ENCODE data around the gene ANLN.

Gene ANLN

GRCh38 chr7:36404639-36405408, 15.2 kb downstream of the ANLN start:
- no peak for TF ChIP-seq MYC (IDR thresholded peaks at IDR 0.05; ENCODE audit: low read depth, low read length)
- TF ChIP-seq POLR2A (IDR thresholded peaks at IDR 0.05; ENCODE audit: extremely low read depth, insufficient read length) = no peak
- TF ChIP-seq, protein P1, sequence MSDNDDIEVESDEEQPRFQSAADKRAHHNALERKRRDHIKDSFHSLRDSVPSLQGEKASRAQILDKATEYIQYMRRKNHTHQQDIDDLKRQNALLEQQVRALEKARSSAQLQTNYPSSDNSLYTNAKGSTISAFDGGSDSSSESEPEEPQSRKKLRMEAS (IDR thresholded peaks at IDR 0.05; ENCODE audit: low read depth, low read length) = no peak
- no peak for TF ChIP-seq CTCF (IDR thresholded peaks at IDR 0.05; ENCODE audit: low read depth, low read length)
- H3K4me3 ChIP-seq (ENCODE audit: low read depth, low read length) = no peak overlapping the region
- DNase-seq (ENCODE audit: low read depth) = no peak

DNA sequence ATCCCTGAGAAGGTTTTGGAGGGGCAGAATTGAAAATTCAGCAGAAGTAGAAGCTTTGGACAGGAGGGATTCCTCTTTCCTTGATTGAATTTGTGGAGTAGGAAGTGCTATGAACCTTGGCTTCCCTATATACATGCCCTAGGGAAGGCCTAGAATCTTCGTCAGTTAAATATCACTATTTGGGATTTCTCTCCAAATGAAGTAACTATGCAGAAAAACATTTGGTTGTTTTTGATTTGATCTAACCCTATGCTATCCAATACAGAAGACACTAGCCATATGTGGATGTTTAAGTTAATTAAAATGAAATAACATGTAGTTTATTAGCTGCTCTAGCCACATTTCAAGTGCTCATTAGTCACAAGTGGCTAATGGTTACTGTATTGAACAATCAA, 15.7 kb downstream of the ANLN start:
- no peak for DNase-seq (ENCODE audit: low read depth)
- no peak overlapping the region for H3K4me3 ChIP-seq (ENCODE audit: low read depth, low read length)
- TF ChIP-seq MYC (IDR thresholded peaks at IDR 0.05; ENCODE audit: low read depth, low read length) = no peak
- no peak for TF ChIP-seq CTCF (IDR thresholded peaks at IDR 0.05; ENCODE audit: low read depth, low read length)
- TF ChIP-seq POLR2A (IDR thresholded peaks at IDR 0.05; ENCODE audit: extremely low read depth, insufficient read length) = no peak

- no peak for DNase-seq (ENCODE audit: low read depth)
- H3K4me3 ChIP-seq (ENCODE audit: low read depth, low read length) = no peak overlapping the region
- TF ChIP-seq, protein P1 (IDR thresholded peaks at IDR 0.05; ENCODE audit: low read depth, low read length) = no peak
- TF ChIP-seq MYC (IDR thresholded peaks at IDR 0.05; ENCODE audit: low read depth, low read length) = no peak
- no peak for TF ChIP-seq POLR2A (IDR thresholded peaks at IDR 0.05; ENCODE audit: extremely low read depth, insufficient read length)
- TF ChIP-seq CTCF (IDR thresholded peaks at IDR 0.05; ENCODE audit: low read depth, low read length) = no peak
Measured at GRCh38 chr7:36406156-36406555, 16.5 kb downstream of the ANLN start.

DNA sequence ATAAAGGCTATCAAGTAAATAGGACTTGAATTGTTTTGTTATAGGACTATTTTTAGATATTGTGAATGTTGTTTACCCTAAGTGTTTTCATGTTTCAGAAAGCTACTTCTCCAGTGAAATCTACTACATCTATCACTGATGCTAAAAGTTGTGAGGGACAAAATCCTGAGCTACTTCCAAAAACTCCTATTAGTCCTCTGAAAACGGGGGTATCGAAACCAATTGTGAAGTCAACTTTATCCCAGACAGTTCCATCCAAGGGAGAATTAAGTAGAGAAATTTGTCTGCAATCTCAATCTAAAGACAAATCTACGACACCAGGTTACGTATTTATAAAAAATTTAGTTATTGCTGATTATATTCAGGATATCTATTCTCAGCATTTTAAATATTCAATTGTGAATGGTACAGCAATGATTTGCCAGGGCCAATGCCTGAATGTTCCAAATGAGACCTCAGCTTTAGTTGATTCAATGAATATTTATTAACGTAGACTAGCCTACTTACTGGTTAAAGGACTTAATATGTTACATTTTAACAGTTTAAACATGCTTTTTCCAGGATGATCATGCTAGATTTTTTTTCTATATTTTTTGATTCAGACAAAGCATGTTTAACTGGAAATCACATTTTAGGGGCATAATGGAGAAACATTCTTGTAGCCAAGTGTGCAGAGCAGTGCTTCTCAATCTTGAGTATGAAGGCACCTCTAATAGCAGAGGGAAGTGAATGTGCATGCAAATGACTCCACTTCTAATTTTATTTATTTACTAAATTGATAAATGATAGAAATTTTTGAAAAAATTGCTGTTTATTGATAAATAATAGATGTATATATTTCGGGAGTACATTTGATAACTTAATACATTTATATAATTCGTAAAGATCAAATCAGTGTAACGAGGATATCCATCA, 18.2 kb downstream of the ANLN start:
- H3K4me3 ChIP-seq (ENCODE audit: low read depth, low read length) = no peak overlapping the region
- TF ChIP-seq POLR2A (IDR thresholded peaks at IDR 0.05; ENCODE audit: extremely low read depth, insufficient read length) (no peak), MYC (IDR thresholded peaks at IDR 0.05; ENCODE audit: low read depth, low read length) (no peak), CTCF (IDR thresholded peaks at IDR 0.05; ENCODE audit: low read depth, low read length) (no peak)
- TF ChIP-seq, protein P1 (IDR thresholded peaks at IDR 0.05; ENCODE audit: low read depth, low read length) = no peak
- DNase-seq (ENCODE audit: low read depth) = no peak

DNA sequence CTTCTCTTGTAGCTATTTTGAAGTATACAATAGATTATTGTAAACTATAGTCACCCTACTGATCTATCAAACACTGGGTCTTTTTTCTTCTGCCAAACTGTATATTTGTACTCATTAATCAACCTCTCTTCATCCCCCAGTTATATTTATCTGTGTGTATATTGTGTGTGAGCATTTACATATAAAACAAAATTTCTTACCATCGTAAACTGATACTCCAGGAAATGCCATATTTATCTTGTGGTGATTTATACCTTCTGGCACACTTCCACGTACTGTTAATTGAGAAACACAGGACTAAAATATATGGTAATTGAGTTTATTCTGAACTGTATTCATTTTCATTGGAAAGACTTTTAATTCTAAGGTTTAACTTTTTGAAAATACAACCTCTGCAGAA, 18.9 kb downstream of the ANLN start:
- H3K4me3 ChIP-seq (ENCODE audit: low read depth, low read length) = no peak overlapping the region
- TF ChIP-seq MYC (IDR thresholded peaks at IDR 0.05; ENCODE audit: low read depth, low read length) (no peak), POLR2A (IDR thresholded peaks at IDR 0.05; ENCODE audit: extremely low read depth, insufficient read length) (no peak), CTCF (IDR thresholded peaks at IDR 0.05; ENCODE audit: low read depth, low read length) (no peak)
- TF ChIP-seq, protein P1 (IDR thresholded peaks at IDR 0.05; ENCODE audit: low read depth, low read length) = no peak
- no peak for DNase-seq (ENCODE audit: low read depth)

Measured in NB4 (cell line).